CD4-positive, alpha-beta T cell (primary cell): ENCODE measurements around the gene SAMM50. TPM values are rescaled to one million over a fixed set of nuclear protein-coding genes. Genes with fewer than 3 reads are reported as not detected.
A peak's percentile ranks its signal among the peaks of the same experiment; 100 is the strongest.

Experiments used
- ATAC-seq: fragments of 200-7000 bp; cut with Tn5 transposase; one replicate; pipeline ENCODE4 v1.10.0; 2022; ENCODE audit warnings: mild to moderate bottlenecking; ENCODE audit not compliant: poor library complexity
- CTCF ChIA-PET: fragments of 350-600 bp; sonication (Branson Sonifier 250); formaldehyde crosslinking; loops from one replicate; lab custom pipeline; 2021; ENCODE audit warnings: antibody characterized with exemption, inconsistent platforms; lab: Charles Lee
- POLR2A ChIA-PET: fragments of 350-600 bp; sonication (Branson Sonifier 250); formaldehyde crosslinking; loops from one replicate; lab custom pipeline; 2021; ENCODE audit warnings: antibody characterized with exemption, inconsistent platforms; lab: Charles Lee
- DNase-seq, 14 experiments: peaks; one replicate each; pipeline ENCODE4 v3.0.0-alpha.2; 2013 to 2020; ENCODE audit warnings: mixed read lengths in 2 of 14
- H3K27ac ChIP-seq, 2 donors: one replicate each; pipeline versions ENCODE4 v1.5.1 to v1.7.0; 2013; ENCODE audit warnings: low read length in 2 of 2, low read depth in 1 of 2, mild to moderate bottlenecking in 1 of 2
- H3K27me3 ChIP-seq, 2 experiments: 1 replicate in 1 of 2; 2 replicates in 1 of 2; pipeline versions ENCODE4 v1.6.1 to v1.7.0; 2013; ENCODE audit warnings: low read length in 2 of 2, control low read depth in 1 of 2, mild to moderate bottlenecking in 1 of 2, moderate library complexity in 1 of 2; ENCODE audit not compliant: insufficient read depth in 2 of 2, control insufficient read depth in 1 of 2
- H3K36me3 ChIP-seq: one replicate; pipeline ENCODE4 v1.6.1; 2013; ENCODE audit warnings: low read length, control low read depth; ENCODE audit not compliant: insufficient read depth
- H3K4me1 ChIP-seq: one replicate; pipeline ENCODE4 v1.6.1; 2013; ENCODE audit warnings: low read length, control low read depth; ENCODE audit not compliant: insufficient read depth
- H3K4me3 ChIP-seq: one replicate; pipeline ENCODE4 v1.5.1; 2013; ENCODE audit warnings: mild to moderate bottlenecking, low read length, moderate library complexity
- H3K9me3 ChIP-seq, 2 experiments: 1 replicate in 1 of 2; 2 replicates in 1 of 2; pipeline versions ENCODE4 v1.6.1 to v1.7.0; 2013; ENCODE audit warnings: low read length in 2 of 2, mild to moderate bottlenecking in 2 of 2, control low read depth in 1 of 2, moderate library complexity in 1 of 2; ENCODE audit not compliant: control insufficient read depth in 1 of 2, insufficient read depth in 1 of 2
- H3K27ac Mint-ChIP-seq: one replicate; pipeline ENCODE4 v1.8.0; 2020; ENCODE audit warnings: mixed read lengths
- H3K27me3 Mint-ChIP-seq: one replicate; pipeline ENCODE4 v1.8.0; 2021; ENCODE audit warnings: mixed read lengths
- H3K36me3 Mint-ChIP-seq: one replicate; pipeline ENCODE4 v1.8.0; 2021; ENCODE audit warnings: low read depth, mixed read lengths
- H3K4me1 Mint-ChIP-seq: one replicate; pipeline ENCODE4 v1.8.0; 2021; ENCODE audit warnings: low read depth, mixed read lengths
- H3K4me3 Mint-ChIP-seq: one replicate; pipeline ENCODE4 v1.8.0; 2020; ENCODE audit warnings: mild to moderate bottlenecking, mixed read lengths
- H3K9me3 Mint-ChIP-seq: one replicate; pipeline ENCODE4 v1.8.0; 2020; ENCODE audit warnings: mixed read lengths
- intact Hi-C, 2 experiments: fragments of 100-400 bp; cut with DNase I in 1 of 2; cut with micrococcal nuclease in 1 of 2; formaldehyde crosslinking; loops; one replicate each; pipeline versions ENCODE4 v1.15.1 to v1.9.0; 2023 to 2025; cut with DNase I, micrococcal nuclease
- total RNA-seq, 174 experiments: library from RNA in 2 of 174; stranded (reverse) in 2 of 174; gene quantifications; one replicate each; pipeline ENCODE4 v1.2.3 and lab custom pipeline; 2021 to 2026
- TF ChIP-seq, protein P1 (sequence below): fragments of 200-600 bp; IDR thresholded peaks from one replicate; pipeline ENCODE4 v1.8.0; 2022; ENCODE audit warnings: antibody characterized with exemption, mild to moderate bottlenecking

Gene SAMM50
- total RNA-seq, 2 experiments from 2014 or later = 15.2 to 18.0 TPM

DNA sequence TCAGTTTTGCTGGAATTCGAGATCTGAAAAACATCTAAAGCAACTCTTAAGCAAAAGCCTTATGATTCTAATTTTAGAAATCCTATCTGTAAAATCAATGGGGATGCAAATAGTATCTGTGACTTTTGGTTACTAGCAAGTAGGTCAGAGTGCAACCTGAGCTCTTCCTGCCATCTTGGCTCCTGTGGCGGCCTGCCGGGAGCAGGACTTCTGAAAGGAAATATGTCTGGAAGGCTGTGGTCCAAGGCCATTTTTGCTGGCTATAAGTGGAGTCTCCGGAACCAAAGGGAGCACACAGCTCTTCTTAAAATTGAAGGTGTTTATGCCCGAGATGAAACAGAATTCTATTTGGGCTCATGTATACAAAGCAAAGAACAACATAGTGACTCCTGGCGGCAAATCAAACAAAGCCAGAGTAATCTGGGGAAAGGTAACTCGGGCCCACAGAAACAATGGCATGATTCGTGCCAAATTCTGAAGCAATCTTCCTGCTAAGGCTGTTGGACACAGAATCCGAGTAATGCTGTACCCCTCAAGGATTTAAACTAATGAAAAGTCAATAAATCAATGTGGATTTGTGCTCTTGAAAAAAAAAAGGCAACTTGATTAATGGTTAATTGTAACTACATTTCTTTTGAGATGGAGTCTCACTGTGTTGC is 1.7 kb downstream of the SAMM50 start:
- Histone ChIP-seq H3K27ac (no peak overlapping the region), H3K4me3 (no peak overlapping the region), H3K9me3 (no peaks in the 10 kb centered on the region), H3K4me1 (peaks cover 39% of the 10 kb centered on the region), H3K36me3 (peaks cover 9% of the 10 kb centered on the region), H3K27me3 (no peaks in the 10 kb centered on the region)
- Mint-ChIP-seq H3K4me3 (peak overlapping the region; percentile 98), H3K36me3 (peaks cover 28% of the 10 kb centered on the region), H3K27ac (peak overlapping the region; percentile 89), H3K9me3 (no peaks in the 10 kb centered on the region), H3K27me3 (no peaks in the 10 kb centered on the region), H3K4me1 (peaks cover 57% of the 10 kb centered on the region)
- TF ChIP-seq, protein P1, sequence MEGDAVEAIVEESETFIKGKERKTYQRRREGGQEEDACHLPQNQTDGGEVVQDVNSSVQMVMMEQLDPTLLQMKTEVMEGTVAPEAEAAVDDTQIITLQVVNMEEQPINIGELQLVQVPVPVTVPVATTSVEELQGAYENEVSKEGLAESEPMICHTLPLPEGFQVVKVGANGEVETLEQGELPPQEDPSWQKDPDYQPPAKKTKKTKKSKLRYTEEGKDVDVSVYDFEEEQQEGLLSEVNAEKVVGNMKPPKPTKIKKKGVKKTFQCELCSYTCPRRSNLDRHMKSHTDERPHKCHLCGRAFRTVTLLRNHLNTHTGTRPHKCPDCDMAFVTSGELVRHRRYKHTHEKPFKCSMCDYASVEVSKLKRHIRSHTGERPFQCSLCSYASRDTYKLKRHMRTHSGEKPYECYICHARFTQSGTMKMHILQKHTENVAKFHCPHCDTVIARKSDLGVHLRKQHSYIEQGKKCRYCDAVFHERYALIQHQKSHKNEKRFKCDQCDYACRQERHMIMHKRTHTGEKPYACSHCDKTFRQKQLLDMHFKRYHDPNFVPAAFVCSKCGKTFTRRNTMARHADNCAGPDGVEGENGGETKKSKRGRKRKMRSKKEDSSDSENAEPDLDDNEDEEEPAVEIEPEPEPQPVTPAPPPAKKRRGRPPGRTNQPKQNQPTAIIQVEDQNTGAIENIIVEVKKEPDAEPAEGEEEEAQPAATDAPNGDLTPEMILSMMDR = no peak
- ATAC-seq = no peak
- intact Hi-C loops = loop anchor here in 1 of 2 experiments (2.0 to 10.0 kb wide), 2 partner anchors 40 to 228 kb away; partner anchors contain the start of gene PARVG
- no peak for DNase-seq
- ChIA-PET POLR2A (no interaction called here), CTCF (interaction anchor here (2.0 kb wide), 1 partner anchor 11 kb away, joined by 10 read pairs; no protein-coding TSS in a partner anchor)

DNA sequence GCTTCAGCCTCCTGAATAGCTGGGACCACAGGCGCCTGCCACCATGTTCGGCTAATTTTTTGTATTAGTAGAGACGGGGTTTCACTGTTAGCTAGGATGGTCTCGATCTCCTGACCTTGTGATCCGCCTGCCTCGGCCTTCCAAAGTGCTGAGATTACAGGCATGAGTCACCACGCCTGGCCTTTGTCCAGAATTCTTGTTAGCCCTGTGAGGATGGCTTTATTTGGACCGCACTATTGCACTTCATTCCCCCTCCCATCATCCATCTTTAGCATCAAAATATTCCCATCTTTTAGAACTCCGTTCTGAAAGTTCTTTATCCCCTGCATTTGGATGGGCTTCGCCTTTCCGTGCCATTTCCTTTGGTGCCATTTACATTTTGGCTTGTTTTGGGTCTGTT is 2.6 kb downstream of the SAMM50 start:
- H3K27me3 Mint-ChIP-seq = no peaks in the 10 kb centered on the region

DNA sequence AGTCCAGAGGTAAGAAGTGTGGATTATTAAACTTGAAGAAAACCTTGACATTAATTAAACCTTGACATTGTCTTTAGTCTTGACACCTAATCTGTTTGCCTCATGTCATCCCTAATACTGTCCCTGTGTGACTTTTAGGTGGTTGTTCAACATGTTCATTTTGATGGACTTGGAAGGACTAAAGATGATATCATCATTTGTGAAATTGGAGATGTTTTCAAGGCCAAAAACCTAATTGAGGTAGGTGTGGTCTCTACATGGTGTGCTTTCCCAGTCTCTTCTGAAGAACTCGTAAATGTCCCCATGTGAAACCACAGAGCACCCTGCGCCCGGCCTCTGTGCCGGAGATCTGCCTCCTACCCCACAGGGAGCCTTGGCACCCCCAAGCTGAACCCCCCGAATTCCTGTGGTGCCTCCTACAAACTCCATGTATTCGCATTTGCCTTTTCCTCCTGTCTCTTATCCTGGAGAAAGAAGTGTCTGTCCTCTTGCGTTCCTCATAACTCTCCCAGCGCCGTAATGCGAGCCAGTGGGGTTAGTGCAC is 9.1 kb downstream of the SAMM50 start:
- Mint-ChIP-seq H3K36me3 (peaks cover 74% of the 10 kb centered on the region), H3K27ac (no peak overlapping the region), H3K27me3 (no peaks in the 10 kb centered on the region), H3K4me1 (peaks cover 20% of the 10 kb centered on the region), H3K9me3 (no peaks in the 10 kb centered on the region), H3K4me3 (no peak overlapping the region)
- intact Hi-C loops = no loop called here
- H3K27ac ChIP-seq = no peak overlapping the region
- no peak for ATAC-seq
- peaks cover 8% of the 10 kb centered on the region for H3K4me1 ChIP-seq
- peaks cover 66% of the 10 kb centered on the region for H3K36me3 ChIP-seq
- H3K27me3 ChIP-seq = no peaks in the 10 kb centered on the region
- CTCF ChIA-PET = no interaction called here
- no peak for DNase-seq
- TF ChIP-seq, protein P1 = no peak
- POLR2A ChIA-PET = no interaction called here
- no peaks in the 10 kb centered on the region for H3K9me3 ChIP-seq
- no peak overlapping the region for H3K4me3 ChIP-seq

More for the DNA sequence above, 2.6 kb downstream of the SAMM50 start:
- Histone ChIP-seq H3K4me3 (no peak overlapping the region), H3K4me1 (peaks cover 39% of the 10 kb centered on the region), H3K9me3 (no peaks in the 10 kb centered on the region), H3K36me3 (peaks cover 9% of the 10 kb centered on the region), H3K27me3 (no peaks in the 10 kb centered on the region), H3K27ac (no peak overlapping the region)
- ATAC-seq (no peak), DNase-seq (no peak)
- TF ChIP-seq, protein P1 = no peak
- Mint-ChIP-seq H3K27ac (peak overlapping the region; percentile 27), H3K4me3 (peak overlapping the region; percentile 98), H3K4me1 (peaks cover 57% of the 10 kb centered on the region), H3K36me3 (peaks cover 32% of the 10 kb centered on the region), H3K9me3 (no peaks in the 10 kb centered on the region)
- intact Hi-C loops = loop anchor here in 1 of 2 experiments (2.0 to 10.0 kb wide), 2 partner anchors 39 to 227 kb away; partner anchors contain the start of gene PARVG
- ChIA-PET CTCF (interaction anchor here (2.0 kb wide), 1 partner anchor 12 kb away, joined by 10 read pairs; no protein-coding TSS in a partner anchor), POLR2A (no interaction called here)
